Body of pancreas (tissue), 4 donors: Measurements from ENCODE around the gene TBX21.

Source experiments
- POLR2A ChIP-seq, 3 donors: fragments of 450-650 bp; IDR thresholded peaks; one replicate each; pipeline ENCODE4 v1.6.1; 2016; ENCODE audit warnings: antibody characterized with exemption in 3 of 3, mild to moderate bottlenecking in 2 of 3
- TF ChIP-seq, protein P1 (sequence below), 7 experiments: fragments of 450-650 bp in 4 of 7; fragments of 200-600 bp in 3 of 7; sonication (generic) in 3 of 7; IDR thresholded peaks; one replicate each; pipeline ENCODE4 v1.5.1; 2016 to 2019; ENCODE audit warnings: antibody characterized with exemption in 7 of 7

DNA sequence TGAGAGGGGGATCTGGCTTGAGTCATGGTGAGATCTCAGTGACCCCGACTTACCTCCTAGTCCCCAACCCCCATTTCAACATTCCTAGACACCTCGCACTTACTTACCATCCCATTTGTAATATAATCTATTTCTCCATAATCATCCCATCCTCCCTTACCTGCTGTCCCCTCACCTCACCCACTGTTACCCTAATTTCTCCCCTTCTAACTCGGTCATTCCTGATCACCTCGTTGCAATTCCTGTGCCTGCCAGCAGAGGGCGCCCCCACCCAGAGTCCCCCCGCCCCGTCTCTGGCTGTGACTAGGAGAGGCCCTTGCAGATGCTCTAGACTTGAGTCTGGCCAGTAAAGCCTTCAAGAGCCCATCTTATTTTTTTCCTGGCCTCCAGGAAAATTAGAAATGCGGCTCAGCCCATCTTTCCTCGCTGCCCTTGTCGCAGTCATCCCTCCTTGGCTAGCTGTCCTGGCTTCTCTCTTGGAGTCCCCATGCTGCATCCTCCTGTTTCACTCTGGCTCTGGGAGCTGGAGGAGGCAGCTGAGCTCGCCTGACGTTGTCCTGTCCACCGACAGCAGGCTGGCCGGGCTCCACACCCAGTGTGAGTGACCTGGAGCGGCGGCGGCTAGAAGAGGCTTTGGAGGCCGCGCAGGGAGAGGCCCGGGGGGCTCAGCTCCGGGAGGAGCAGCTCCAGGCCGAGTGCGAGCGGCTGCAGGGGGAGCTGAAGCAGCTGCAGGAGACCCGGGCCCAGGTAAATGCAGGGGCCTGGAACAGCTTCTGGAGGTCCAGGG lies 34.1 kb upstream of the TBX21 start:
- TF ChIP-seq, protein P1, sequence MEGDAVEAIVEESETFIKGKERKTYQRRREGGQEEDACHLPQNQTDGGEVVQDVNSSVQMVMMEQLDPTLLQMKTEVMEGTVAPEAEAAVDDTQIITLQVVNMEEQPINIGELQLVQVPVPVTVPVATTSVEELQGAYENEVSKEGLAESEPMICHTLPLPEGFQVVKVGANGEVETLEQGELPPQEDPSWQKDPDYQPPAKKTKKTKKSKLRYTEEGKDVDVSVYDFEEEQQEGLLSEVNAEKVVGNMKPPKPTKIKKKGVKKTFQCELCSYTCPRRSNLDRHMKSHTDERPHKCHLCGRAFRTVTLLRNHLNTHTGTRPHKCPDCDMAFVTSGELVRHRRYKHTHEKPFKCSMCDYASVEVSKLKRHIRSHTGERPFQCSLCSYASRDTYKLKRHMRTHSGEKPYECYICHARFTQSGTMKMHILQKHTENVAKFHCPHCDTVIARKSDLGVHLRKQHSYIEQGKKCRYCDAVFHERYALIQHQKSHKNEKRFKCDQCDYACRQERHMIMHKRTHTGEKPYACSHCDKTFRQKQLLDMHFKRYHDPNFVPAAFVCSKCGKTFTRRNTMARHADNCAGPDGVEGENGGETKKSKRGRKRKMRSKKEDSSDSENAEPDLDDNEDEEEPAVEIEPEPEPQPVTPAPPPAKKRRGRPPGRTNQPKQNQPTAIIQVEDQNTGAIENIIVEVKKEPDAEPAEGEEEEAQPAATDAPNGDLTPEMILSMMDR (IDR thresholded peaks at IDR 0.05), result peak; percentile 59 to 98 (median 90)
- TF ChIP-seq POLR2A (IDR thresholded peaks at IDR 0.05), result no peak
